Testis (tissue), 3 donors: ENCODE results near the gene IL10. TPM values are rescaled to one million over a fixed set of nuclear protein-coding genes. Genes with fewer than 3 reads are reported as not detected.

Experiments
- DNase-seq: peaks from one replicate; pipeline ENCODE4 v3.0.0-alpha.2; 2019
- H3K27ac ChIP-seq, 2 donors: fragments of 200-600 bp; sonication (generic); one replicate each; pipeline ENCODE4 v1.5.1; 2019
- H3K27me3 ChIP-seq: fragments of 200-600 bp; sonication (generic); one replicate; pipeline ENCODE4 v1.5.1; 2019
- H3K36me3 ChIP-seq: fragments of 200-600 bp; sonication (generic); one replicate; pipeline ENCODE4 v1.5.1; 2017; ENCODE audit warnings: low read depth; ENCODE audit errors: missing control alignments
- H3K4me1 ChIP-seq: fragments of 200-600 bp; sonication (generic); one replicate; pipeline ENCODE4 v1.5.1; 2019
- H3K4me3 ChIP-seq, 2 donors: fragments of 200-600 bp; sonication (generic); one replicate each; pipeline ENCODE4 v1.5.1; 2017 to 2019
- H3K9me3 ChIP-seq: fragments of 200-600 bp; sonication (generic); one replicate; pipeline ENCODE4 v1.5.1; 2017
- CTCF ChIP-seq, 3 experiments: fragments of 450-650 bp in 2 of 3; fragments of 200-600 bp in 1 of 3; sonication (generic) in 1 of 3; IDR thresholded peaks; one replicate each; pipeline ENCODE4 v1.5.1; 2016 to 2019; ENCODE audit warnings: antibody characterized with exemption in 3 of 3, mild to moderate bottlenecking in 2 of 3, moderate library complexity in 1 of 3
- POLR2A ChIP-seq: fragments of 450-650 bp; IDR thresholded peaks from one replicate; pipeline ENCODE4 v1.6.1; 2017; ENCODE audit warnings: antibody characterized with exemption, mild to moderate bottlenecking, moderate library complexity
- WGBS, 2 donors: methylation state at CpG; one replicate each; pipeline ENCODE4 v1.1.5; 2018; 5-methylcytosine and 5-hydroxymethylcytosine counted together
- intact Hi-C: fragments of 100-400 bp; cut with DNase I; formaldehyde crosslinking; loops from one replicate; pipeline ENCODE4 v1.15.1; 2023; ENCODE audit warnings: low total_unique reads
- polyA plus RNA-seq: library from polyadenylated mRNA; stranded (reverse); fragments of 350-450 nt; fragmentation: Illumina TruSeq; extraction: RNeasy Lipid Tissue Mini Kit (QIAGEN cat#74804); gene quantifications from one replicate; pipeline ENCODE4 v1.2.3, GENCODE V29; 2014; ENCODE audit warnings: low read depth, low replicate concordance; ENCODE audit not compliant: insufficient read depth
- total RNA-seq, 2 donors: library from RNA; depleted of rRNA; stranded (reverse); fragments of >200 nt; gene quantifications; one replicate each; pipeline ENCODE4 v1.2.3, GENCODE V29; 2016

The IL10 gene
- total and polyA plus RNA-seq, 3 donors from 2014 or later = 1.4 to 3.5 (median 1.7) TPM

DNA sequence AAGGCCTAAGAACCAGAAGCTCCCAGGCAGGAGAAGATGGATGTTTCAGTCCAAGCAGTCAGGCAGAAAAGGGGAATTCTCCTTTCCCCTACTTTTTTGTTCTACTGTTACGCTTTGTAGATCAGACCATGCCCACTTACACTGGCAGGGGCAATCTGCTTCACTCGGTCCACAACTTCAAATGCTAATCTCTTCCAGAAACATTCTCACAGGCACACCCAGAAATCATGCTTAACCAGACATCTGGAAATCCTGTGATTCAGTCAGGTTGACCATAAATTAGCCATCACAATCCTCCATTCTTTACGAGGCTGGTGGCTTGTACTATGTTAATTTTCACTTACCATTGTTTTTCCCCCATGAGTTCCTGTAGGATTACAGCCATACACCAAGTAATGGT is 23.8 kb upstream of the IL10 start:
- no peaks in the 10 kb centered on the region for H3K9me3 ChIP-seq
- no peaks in the 10 kb centered on the region for H3K4me1 ChIP-seq
- WGBS, 2 donors = 90 to 94% methylated on average over 3 of the region's 3 CpGs
- no peak overlapping the region for H3K4me3 ChIP-seq
- intact Hi-C loops = no loop called here
- no peaks in the 10 kb centered on the region for H3K36me3 ChIP-seq
- TF ChIP-seq CTCF (IDR thresholded peaks at IDR 0.05) (no peak), POLR2A (no peak)
- DNase-seq = no peak
- no peak overlapping the region for H3K27ac ChIP-seq
- no peaks in the 10 kb centered on the region for H3K27me3 ChIP-seq

DNA sequence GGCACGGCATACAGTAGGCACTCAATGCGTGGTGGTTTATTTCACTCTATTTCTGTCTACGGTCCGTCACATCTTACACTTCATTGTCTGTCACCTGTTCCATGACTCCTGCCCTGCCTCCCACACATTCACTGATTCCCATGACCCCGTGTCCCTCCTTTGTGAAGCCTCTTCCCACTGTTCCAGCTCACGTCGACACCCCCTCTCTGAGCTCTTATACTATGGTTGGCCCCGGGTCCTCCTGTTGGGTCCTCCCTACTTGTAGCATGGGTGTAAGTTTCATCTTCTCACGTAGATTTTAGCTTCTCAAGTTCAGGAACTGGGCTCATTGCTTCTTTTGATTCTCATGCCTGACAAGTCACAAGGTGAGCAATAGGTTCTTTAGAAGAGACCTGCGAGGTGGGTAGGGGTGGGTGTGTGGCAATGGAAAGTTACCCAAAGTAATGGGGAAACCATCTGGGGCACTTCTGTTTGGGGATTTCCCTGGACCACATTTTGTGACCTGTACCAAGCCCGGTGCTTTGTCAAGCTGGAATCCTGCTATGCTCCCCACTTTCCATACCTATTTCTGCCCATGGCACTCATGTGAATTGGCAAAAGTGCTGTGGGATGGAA is 22.1 kb upstream of the IL10 start:
- no peaks in the 10 kb centered on the region for H3K9me3 ChIP-seq
- H3K4me1 ChIP-seq = no peaks in the 10 kb centered on the region
- H3K27me3 ChIP-seq = no peaks in the 10 kb centered on the region
- TF ChIP-seq CTCF (IDR thresholded peaks at IDR 0.05) (no peak), POLR2A (no peak)
- 94 to 95% methylated on average over 11 of the region's 11 CpGs for WGBS, 2 donors
- intact Hi-C loops = no loop called here
- no peak overlapping the region for H3K4me3 ChIP-seq
- no peak overlapping the region for H3K27ac ChIP-seq
- no peak for DNase-seq
- H3K36me3 ChIP-seq = no peaks in the 10 kb centered on the region

GRCh38 chr1:206793620-206794019 is 21.3 kb upstream of the IL10 start:
- intact Hi-C loops = no loop called here
- WGBS, 2 donors = 79 to 83% methylated on average over 7 of the region's 7 CpGs
- H3K27ac ChIP-seq = no peak overlapping the region
- H3K36me3 ChIP-seq = no peaks in the 10 kb centered on the region
- H3K4me3 ChIP-seq = no peak overlapping the region
- TF ChIP-seq POLR2A (no peak), CTCF (IDR thresholded peaks at IDR 0.05) (no peak)
- no peaks in the 10 kb centered on the region for H3K9me3 ChIP-seq
- no peak for DNase-seq
- no peaks in the 10 kb centered on the region for H3K27me3 ChIP-seq
- H3K4me1 ChIP-seq = no peaks in the 10 kb centered on the region

DNA sequence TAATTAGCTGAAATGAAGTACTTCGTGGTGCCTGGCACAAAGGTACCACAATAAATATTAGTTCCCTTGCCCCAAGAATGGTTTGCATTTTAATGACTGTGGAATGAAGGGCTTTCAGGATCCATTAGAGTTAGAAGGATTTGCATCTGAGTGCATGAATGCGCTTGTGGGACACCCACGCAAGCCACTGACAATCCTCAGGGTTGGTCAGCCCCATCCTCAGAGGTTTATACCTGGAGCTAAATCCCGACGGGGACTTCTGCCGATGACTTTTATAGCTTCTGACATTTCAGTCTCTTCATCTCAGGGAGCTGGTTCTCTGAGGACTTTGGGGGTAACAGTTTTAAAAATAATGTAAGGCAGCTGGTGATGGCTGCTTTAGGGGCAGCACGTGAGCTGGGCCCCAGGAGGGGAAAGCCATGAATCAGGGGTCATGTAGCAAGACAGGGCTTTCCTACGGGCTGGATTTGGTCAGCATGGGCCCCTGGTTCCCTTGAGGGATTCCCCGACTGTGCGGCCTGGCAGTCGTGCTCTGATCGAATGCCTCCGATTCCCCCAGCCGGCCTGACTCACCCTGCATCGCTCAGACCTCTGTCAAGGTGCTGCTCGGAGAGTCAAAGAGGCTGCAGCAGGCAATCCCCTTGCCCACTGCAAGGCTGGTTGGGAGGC is 20.8 kb upstream of the IL10 start:
- no peaks in the 10 kb centered on the region for H3K27me3 ChIP-seq
- no peaks in the 10 kb centered on the region for H3K36me3 ChIP-seq
- DNase-seq = no peak
- H3K4me3 ChIP-seq = no peak overlapping the region
- TF ChIP-seq POLR2A (no peak), CTCF (IDR thresholded peaks at IDR 0.05) (no peak)
- intact Hi-C loops = no loop called here
- no peaks in the 10 kb centered on the region for H3K4me1 ChIP-seq
- WGBS, 2 donors = 90 to 91% methylated on average over 14 to 16 of the region's 16 CpGs
- H3K27ac ChIP-seq = no peak overlapping the region
- H3K9me3 ChIP-seq = no peaks in the 10 kb centered on the region
